AML-193 (cell line): ENCODE data around the gene PVALEF.

Source experiments
- DNase-seq, 2 experiments: peaks; one replicate each; lab custom pipeline; 2025; lab: John Stamatoyannopoulos, UW

PVALEF gene

DNA sequence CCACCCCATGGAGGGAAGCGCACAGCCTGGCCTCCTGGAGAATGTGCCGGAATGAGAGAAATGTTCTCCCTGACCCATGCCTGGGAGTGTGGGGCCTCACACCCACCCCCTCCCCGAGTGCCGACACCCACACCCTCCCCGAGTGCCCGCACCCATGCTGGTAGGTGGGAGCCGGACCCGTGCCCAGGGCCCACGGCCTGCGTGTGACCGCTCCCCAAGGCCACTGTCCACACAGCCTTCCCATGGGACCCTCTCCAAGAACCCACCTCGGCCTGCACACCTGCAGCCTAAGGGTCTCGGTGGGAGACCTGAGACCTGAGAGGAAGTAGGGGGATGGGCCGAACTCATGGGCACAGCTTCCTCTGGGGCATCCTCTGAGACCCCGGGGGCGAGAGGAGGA lies 3.3 kb upstream of the PVALEF start:
- DNase-seq: no peak

DNA sequence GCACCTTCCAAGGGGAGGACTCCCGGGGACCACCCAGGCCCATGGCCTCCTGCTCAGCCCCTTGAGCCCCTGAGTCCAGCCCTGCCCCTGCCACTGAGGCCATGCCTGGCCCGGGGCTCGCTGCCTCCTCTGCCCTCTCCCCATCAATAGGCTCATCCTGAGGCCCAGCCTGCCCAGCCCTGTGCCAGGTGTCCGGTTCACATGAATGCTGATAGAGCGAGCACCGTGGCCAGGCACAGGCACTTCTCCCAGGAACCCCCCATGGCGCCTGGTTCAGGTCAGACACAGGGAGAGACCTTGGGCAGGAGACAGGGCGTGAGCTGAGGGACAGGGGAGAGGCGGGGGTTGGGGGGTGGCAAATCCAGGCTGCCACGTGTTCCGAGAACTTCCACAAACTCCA lies 2.8 kb upstream of the PVALEF start:
- DNase-seq: no peak

DNA sequence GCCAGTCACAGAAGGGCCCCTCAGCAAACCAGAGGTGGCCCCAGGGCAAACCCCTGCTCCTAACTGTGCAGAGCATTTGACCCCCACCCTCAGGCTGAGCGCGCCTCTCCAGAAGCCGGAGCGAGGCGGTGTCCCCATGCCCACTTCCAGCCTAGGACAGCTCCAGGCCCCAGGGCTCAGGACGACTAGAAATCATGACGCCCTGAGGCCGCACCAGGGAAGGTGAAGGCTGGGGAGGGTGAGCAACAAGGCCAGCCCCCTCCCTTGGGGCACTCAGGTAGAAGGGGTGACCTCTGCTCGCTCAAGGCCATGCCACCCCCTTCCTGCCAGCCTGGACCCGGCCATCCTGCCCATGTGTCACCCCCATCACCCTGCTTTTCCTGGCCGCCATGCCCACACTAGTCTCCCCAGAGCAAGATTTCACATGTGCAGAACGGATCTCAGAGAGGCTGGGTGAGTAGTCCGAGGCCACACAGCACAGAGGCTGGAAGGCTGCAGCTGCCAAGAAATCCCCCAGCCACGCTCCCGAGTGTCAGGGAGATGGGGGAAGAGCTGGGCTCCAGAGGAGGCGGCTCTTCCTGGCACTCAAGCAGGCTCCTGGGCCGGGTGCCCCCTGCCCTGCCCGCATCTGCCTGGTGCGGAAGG lies 2.1 kb upstream of the PVALEF start:
- DNase-seq: no peak

DNA sequence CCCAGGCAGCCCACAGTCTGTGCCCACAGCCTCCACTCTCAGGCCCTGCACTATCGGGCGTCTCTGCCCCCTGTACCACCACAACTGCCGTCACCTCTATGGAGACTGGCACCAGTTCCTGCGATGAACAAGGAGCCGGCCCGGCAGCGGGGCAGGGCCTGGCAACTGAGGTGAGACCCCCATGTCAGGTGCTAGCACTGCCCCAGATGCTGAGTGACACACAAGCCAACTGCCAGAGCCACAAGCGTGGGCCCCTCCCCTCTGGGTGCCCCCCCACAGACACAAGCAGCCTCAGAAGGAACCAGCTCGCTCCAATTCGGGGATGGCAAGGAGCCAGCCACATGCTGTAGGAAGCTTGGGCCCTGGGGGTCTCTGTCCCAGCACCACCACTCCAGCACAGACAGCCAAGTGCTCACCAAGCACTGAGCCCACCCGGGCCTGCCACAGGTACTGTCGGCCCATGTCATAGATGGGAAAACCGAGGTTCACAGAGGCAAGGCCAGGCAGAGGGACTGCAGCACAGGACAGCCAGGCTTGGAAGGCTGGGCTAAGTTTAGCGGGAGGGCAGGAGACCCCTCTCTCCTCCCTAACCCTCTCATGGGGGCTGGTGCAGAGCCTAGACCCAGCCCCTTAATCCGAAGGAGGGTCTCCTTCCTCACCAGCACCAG lies 1.5 kb upstream of the PVALEF start:
- DNase-seq: no peak

DNA sequence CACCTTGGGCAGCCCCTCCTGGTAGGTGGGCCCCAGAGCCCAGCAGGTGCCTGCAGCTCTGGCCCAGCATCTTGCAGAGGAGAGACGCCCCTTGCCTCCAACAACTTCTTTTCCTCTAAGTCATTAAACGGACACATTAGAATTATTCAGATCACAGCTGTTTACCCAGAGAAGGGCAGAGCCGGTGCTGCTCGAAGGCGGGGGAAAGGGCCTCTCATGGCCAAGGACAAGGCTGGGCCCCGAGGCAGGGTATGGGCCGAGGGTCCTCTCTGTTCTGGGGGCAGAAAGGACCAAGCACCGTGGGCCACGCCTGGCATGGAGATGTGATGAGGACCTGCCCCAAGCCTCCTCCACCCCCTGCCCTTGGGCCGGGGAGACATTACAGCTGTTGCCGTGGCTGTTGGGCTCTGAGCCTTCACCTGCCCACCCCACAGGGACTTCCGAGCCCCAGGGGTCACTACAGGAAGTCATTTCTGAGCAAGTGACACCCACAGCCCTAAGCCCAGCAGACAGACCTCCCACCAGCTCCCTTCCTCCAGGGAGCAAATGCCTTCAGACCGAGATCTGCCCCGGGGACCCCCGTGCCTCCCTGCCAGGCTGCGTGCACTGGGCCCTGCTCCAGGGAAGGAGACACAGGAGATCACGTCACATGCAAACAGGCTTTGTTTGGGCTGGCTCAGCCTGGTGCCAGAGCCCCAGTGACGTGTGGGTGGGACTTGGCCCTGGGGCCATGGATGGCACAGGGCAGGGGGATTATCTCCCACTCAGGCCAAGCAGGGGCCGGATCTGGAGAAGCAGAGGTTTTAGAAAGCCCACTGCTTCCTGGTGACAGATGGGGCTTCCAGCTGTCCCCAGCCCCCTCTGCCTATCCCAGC lies 699 bp upstream of the PVALEF start:
- no peak for DNase-seq

DNA sequence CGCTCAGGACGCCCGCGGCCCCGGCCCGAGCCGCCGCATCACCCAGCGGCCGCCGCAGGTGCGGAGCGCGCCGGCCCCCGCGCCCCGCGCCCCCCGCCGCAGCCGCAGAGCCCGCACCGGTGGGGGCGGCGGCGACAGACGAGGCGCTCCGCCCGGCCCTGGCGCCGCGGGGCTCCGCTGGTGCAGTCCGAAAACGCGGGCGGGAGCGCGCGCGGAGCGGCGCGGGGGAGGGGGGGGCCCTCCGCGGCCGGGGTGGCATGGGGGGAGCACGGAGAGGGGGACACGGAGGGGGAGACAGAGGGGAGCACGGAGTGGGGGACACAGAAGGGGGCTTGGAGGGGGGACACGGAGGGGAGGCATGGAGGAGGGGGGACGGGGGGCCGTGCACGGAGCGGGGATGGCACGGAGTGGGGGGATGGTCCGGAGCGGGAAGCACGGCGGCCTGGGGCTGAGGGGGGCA lies 756 bp downstream of the PVALEF start, which contains the start of gene AATK:
Gene AATK, minus strand, starts transcription at position 189 of the 460 bp plus-strand sequence. CDS start 229 bp downstream, outside the sequence.
- no peak for DNase-seq

DNA sequence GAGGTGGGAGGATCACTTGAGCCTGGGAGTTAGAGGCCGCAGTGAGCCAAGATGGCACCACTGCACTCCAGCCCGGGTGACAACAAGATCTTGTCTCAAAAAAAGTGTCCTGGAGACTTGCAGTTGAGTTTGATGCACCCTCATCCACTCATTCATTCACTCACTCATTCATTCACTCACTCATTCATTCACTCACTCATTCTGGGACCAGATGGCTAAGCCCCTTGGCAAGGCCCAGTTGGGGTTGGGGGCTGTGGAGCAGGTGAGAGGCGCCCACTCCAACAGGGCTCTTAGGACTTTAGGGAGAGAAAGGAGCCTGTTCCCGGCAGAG lies 1.9 kb downstream of the PVALEF start:
- DNase-seq: no peak

DNA sequence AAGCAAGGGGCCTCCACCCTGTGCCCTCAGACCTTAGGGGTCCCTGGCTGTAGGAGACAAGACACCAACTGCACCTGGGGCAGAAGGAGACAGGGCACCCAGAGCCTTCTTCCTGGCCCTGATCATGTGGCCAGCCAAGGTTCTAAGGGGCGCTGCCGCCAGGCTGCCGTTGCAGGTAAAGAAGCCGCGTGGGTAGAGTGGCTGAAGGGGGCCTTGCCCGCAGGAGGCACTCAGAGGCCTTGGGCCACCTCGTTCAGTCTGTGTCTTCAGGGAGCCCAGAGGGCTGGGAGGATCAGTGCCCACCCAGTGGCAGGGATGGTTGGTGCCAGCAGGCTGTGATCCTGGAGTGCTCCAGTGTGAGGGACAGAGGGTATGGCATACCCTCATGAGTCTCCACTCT lies 2.3 kb downstream of the PVALEF start:
- no peak for DNase-seq

DNA sequence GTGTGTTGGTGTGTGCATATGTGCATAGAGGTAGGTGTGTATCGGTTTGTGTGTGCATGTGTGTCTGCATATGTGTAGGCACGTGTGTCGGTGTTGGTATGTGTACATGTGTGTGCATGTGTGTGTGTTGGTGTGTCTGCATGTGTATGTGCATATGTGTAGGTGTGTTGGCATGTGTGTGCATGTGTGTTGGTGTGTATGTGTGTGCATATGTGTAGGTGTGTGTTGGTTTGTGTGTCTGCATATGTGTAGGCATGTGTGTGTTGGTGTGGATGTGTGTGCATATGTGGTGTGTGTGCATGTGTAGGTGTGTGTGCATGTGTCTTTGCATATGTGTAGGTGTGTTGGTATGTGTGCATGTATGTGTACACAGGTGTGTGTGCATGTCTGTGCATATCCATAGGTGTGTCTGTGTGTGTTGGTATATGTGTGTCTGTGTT lies 4.6 kb downstream of the PVALEF start:
- no peak for DNase-seq

DNA sequence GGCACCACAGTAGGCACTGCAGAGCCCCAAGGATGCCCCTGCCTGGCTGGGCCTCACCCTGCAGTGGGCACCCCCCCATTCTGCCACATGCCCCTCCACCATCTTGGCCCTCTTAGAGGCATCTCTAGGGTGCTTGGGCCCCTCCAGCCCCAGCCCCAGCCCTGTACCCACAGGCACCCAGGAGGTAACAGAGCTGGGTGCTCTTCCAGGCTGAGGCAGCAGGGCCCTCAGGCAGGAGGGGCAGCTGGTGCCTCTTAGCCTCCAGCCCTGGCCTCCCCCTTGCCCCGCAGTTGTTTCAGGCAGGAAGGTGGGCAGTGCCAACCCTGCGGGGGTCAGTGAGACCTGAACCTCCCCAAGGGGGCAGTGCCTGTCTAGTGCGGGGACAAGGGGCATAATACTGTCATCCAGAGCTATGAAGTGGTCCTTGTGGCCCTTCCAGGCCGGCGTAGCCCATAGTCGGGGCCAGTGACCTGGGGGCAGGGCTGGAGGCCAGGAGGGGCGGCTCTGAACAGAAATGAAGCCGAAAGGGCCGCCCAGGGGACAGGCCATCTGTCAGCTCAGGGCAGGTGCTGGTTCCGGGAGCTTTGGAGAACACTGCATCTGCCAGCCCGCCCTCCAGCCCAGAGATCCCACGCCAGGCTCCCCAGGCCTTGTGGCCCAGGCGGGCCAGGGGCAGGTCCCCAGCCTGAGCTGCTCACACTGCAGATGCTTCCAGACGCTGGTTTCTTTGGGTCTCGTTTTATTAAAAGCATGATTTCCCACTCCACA lies 5.6 kb downstream of the PVALEF start:
- no peak for DNase-seq

DNA sequence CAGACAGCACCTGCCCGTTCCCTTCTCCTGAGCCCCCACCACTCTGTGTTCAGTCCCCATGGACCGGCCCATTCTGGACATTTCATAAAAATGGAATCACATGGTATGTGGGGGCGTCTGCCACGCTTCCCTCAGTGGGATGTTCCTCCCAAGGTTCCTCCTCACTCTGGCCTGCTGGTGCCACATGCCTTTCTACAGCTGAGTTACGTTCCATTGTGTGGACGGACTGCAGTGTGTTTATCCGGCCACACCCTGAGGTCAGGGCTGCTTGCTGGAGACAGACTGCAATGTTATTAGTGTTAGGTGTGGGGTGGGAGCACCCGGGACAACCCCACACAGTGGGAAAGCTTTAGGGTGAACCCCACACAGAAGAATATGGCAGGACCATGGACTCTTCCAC lies 6.6 kb downstream of the PVALEF start:
- DNase-seq: no peak

DNA sequence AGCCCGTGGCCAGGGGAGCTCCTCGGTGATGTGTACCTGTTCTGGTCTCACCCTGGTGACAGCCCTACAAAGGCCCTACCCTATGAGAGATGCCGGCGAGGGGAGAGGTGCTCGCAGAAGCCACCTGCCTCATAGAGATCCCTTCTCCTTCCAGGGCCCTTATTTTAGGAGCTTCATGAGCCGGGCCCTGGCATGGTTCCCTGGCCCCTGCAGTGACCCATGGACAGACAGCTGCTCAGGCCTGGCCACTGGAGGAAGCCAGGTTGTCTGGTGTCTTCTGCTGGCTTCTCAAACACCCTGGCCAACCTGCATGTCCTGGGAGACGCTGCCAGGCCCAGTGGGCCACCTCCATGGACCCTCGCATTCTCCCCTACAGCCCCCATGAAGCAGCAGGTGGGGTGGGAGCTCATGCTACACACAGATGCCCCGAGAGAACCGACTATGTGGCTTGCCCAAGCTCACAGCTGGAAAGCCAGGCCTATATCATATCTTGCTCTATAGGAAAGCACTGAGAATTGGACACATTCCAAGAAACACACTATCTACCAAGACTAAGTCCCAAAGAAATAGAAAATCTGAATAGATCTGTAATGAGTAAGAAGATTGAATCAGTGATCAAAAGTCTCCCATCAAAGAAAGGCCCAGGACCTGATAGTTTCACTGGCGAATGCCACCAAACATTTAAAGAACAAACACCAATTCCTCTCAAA lies 7.9 kb downstream of the PVALEF start:
- no peak for DNase-seq

DNA sequence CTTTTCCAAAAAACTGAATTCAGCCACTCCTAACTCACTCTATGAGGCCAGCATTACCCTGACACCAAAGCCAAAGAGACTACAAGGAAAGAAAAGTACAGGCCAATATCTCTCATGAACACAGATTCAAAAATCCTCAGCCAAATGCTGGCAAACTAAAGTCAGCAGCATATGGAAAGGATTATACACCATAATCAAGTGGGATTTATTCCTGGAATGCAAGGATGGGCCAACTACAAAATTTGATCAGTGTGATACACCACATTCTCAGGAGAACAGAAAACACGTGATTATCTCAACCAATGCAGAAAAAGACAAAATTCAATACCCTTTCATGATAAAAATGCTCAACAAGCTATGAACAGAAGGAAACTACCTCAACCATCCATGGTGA lies 8.5 kb downstream of the PVALEF start:
- DNase-seq: no peak

DNA sequence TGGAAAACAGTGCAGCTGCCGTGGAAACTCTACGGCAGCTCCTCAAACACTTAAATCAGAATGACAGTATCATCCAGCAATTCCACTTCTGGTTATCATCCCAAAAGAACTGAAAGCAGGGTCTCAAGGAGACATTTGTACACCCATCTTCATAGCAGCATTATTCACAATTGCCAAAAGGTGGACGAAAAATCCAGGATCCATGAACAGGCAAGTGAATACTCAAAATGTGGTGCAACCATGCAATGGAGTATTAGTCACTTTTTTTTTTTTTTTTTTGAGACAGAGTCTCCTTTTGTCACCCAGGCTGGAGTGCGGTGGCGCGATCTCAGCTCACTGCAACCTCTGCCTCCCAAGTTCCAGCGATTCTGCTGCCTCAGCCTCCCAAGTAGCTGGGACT lies 11.4 kb downstream of the PVALEF start:
- no peak for DNase-seq

DNA sequence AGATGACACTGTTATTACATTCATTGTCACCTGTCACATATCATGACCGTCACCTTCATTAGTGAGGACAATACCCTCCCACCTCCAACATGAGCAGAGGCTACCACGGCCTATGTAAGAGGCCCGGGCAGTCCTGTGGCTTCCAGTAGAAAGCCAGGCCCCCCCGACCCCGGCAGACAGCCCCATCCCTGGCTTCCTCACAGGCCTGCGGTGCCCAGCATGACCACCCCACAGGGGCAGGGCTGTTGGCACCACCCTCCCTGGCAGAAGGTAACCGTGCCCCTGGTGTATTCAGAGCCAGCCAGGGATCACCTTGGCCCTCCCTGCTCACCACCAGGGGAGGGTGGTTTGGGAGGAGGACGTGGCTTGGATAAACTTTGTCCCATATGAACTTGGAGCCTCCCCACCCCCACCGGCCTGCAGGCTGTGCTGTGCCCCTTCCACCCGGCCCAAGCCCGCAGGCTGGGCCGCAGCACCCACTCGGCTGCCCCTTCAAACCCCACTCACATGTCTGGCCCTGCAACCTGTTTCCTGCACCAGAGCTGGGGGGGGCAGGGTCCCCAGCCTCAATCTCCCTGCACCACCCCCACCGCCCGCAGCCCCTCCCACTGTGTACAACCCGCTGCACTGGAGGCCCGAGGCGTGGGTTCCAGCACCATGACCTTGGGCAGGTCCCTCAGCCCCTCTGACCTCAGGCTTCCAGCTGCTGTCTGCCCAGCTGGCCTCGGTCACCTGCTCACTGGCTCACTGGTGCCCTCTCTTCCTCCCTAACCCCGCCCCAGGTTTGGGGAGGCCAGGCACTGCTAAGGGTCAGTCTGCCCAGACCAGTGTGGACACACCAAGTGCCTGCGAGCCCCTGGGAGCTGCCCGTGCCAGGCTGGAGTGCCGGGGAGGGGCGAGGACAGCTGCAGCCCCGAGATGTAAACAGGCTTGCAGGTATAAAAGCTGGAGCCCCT lies 13.1 kb downstream of the PVALEF start:
- no peak for DNase-seq

DNA sequence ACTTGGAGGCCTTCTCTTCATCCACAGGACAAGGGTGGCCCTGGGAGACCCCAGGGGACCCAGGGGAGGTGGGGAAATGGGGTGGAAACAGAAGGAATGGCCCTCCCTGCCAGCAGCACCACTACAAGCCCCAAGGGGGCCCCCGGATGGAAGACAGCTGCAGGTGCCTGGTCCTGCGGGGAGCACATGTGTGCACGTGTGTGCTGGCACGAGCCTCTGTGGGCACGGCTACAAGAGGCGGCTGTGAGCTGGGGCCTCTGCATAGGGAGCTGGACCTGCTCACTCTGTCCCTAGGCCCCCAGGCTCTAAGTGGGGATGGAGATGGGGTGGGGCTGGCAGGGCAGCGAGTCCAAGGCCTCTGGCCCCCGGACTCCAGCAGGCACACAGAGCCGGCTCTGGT lies 13.9 kb downstream of the PVALEF start:
- no peak for DNase-seq

DNA sequence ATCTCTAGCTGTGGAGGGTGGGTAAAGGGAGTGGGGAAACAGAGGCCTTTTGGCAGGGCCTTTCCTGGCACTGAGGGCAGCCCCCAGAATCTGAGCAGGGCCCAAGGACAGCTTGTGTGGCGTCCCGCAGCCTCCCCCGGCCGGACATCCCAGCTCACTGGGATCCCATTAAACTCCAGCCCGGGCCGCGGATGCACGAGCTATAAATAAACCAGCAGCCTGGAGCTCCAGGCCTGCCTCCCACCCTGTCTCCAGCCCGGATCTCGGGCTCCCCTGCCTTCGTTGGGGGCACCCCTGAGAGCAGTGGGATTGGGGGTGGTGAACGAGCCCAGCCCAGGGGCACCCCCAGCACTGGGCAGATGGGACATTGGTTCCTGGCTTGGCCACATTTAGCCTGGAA lies 14.6 kb downstream of the PVALEF start:
- no peak for DNase-seq

DNA sequence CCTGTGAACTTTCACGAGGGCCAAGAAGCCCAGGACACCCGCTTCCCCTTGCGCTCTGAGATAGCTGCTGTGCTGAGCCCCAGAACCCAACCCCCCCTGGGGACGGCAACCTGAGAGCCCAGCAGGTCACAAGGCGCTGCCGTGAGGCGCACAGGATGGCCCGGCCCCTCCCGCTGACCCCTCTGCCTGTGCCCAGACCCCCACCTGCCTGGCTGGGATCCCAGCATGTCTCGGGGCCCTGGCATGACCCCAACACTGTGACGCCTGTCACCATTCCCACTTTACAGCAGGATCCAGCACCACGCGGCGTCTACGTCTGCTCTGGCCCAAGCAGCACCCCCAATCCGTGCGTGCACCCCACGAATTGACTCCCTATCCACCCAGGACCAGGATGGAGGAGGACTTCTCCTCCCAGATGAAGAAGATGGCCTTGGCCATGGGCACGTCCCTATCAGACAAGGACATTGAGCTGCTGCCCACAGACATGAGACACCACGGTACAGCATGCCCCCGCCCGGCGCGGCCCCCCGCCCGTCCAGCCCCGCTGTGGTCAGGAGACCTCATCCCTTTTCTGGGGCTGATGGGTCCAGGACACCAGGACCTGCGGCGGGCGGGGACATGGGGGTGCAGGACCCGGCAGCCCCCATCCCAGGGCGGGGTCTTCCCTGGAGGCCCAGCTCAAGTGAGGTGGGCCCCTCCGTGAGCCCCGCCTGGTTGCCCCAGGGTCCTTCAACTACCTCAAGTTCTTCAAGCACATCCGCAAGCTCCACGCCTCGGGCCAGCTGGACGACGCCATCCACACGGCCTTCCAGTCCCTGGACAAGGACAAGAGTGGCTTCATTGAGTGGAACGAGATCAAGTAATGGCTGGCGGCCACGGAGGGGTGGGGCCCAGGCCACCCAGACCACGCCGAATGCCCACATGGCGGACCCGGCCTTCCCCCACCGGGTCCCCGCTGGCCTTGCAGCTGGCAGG lies 15.8 kb downstream of the PVALEF start:
- DNase-seq: no peak

DNA sequence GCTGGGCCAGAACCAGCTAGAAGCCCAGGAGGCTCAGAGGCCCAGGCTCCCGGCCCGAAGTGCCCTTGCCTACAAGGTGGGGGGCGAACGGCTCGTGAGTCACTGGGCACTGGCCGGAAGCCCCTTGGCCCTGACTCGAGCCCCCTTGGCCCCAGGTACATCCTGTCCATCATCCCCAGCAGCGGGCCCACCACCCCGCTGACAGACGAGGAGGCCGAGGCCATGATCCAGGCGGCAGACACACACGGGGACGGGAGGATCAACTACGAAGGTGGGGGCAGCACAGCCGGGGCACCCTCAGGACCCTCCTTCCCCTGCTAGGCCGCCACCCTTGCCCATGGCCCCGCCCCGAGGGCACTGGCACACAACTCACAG lies 16.5 kb downstream of the PVALEF start:
- DNase-seq: no peak
